Gastrocnemius medialis (tissue), 4 donors: Measurements from ENCODE around the gene OSCP1. TPM values are rescaled to one million over a fixed set of nuclear protein-coding genes. Genes with fewer than 3 reads are reported as not detected.

Source experiments
- ATAC-seq, 2 donors: fragments of 150-250 bp; one replicate each; pipeline ENCODE4 v1.9.1; 2016
- DNase-seq, 2 donors: peaks; one replicate each; pipeline ENCODE4 v3.0.0-alpha.2; 2019
- H3K27ac ChIP-seq, 4 donors: fragments of 200-600 bp; sonication (generic); 1 replicate in 1 of 4; 2 replicates in 3 of 4; pipeline ENCODE4 v1.5.1; 2016 to 2018; ENCODE audit warnings: mild to moderate bottlenecking in 2 of 4, moderate library complexity in 1 of 4
- H3K27me3 ChIP-seq, 3 donors: fragments of 200-600 bp; sonication (generic) in 2 of 3; 1 replicate in 1 of 3; 2 replicates in 2 of 3; pipeline versions ENCODE4 v1.5.1 to v1.6.0; 2016 to 2019; ENCODE audit warnings: mild to moderate bottlenecking in 1 of 3, moderate library complexity in 1 of 3
- H3K36me3 ChIP-seq, 2 donors: fragments of 200-600 bp; sonication (generic) in 1 of 2; one replicate each; pipeline ENCODE4 v1.5.1; 2017 to 2018
- H3K4me1 ChIP-seq, 2 donors: fragments of 200-600 bp; sonication (generic) in 1 of 2; one replicate each; pipeline ENCODE4 v1.5.1; 2016 to 2017; ENCODE audit warnings: mild to moderate bottlenecking in 2 of 2
- H3K4me3 ChIP-seq, 4 donors: fragments of 200-600 bp; sonication (generic) in 3 of 4; 1 replicate in 1 of 4; 2 replicates in 3 of 4; pipeline ENCODE4 v1.5.1; 2016 to 2019; ENCODE audit warnings: mild to moderate bottlenecking in 2 of 4
- H3K9me3 ChIP-seq, 3 donors: fragments of 200-600 bp; sonication (generic) in 2 of 3; 1 replicate in 1 of 3; 2 replicates in 2 of 3; pipeline ENCODE4 v1.5.1; 2016 to 2019
- POLR2A ChIP-seq, 2 donors: fragments of 450-650 bp; IDR thresholded peaks; one replicate each; pipeline ENCODE4 v1.6.1; 2017; ENCODE audit warnings: antibody characterized with exemption in 2 of 2, mild to moderate bottlenecking in 2 of 2, moderate library complexity in 2 of 2
- in situ Hi-C, 4 donors: fragments of 200-750 bp; cut with MboI; loops; one replicate each; pipeline versions ENCODE4 v1.15.0 to v1.8.0; 2017; ENCODE audit warnings: low sequenced_read_pairs in 4 of 4
- intact Hi-C: fragments of 100-400 bp; cut with DNase I; formaldehyde crosslinking; loops from one replicate; pipeline ENCODE4 v1.15.1; 2023; ENCODE audit warnings: low total_unique reads
- total RNA-seq, 4 donors: library from RNA; depleted of rRNA; stranded (reverse); fragments of >200 nt; gene quantifications; one replicate each; pipeline versions ENCODE4 v1.1.0 to v1.2.3, GENCODE V29; 2016
- TF ChIP-seq, protein P1 (sequence below), 5 experiments: fragments of 450-650 bp in 3 of 5; fragments of 200-600 bp in 2 of 5; sonication (generic) in 2 of 5; IDR thresholded peaks in 4 of 5; conservative IDR thresholded peaks in 1 of 5; 1 replicate in 4 of 5; 2 replicates in 1 of 5; pipeline ENCODE4 v1.5.1; 2016 to 2019; ENCODE audit warnings: antibody characterized with exemption in 5 of 5, mild to moderate bottlenecking in 3 of 5, moderate library complexity in 3 of 5

The OSCP1 gene
- total RNA-seq, 4 donors from 2014 or later: 3.3 to 6.7 (median 4.7) TPM

DNA sequence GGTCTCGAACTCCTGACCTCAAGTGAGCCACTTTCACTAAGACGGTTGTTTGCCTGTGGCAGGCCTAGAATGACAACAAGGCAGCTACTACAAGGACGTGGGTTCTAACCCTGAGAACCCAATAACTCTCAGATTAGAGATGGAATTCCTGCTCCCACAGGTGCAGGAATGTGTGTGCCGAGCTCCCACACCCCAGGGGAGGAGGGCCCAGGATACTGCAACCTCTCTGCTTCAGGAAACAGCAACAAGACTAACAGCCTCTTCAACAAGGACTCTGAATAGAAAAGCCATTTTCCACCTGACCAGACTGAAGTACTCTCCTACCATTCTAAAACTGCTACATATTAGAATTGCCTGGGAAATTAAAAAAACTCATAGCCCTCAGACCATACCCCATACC is 57.4 kb downstream of the OSCP1 start:
- H3K4me1 ChIP-seq: peaks cover 50 to 65% of the 10 kb centered on the region in 2 donors
- no peak overlapping the region for H3K4me3 ChIP-seq
- no peaks in the 10 kb centered on the region for H3K27me3 ChIP-seq
- intact Hi-C loops (no loop called here), in situ Hi-C loops (no loop called here)
- H3K36me3 ChIP-seq: peaks cover 0 to 27% of the 10 kb centered on the region in 2 donors
- ATAC-seq: no peak
- no peak for DNase-seq
- TF ChIP-seq, protein P1, sequence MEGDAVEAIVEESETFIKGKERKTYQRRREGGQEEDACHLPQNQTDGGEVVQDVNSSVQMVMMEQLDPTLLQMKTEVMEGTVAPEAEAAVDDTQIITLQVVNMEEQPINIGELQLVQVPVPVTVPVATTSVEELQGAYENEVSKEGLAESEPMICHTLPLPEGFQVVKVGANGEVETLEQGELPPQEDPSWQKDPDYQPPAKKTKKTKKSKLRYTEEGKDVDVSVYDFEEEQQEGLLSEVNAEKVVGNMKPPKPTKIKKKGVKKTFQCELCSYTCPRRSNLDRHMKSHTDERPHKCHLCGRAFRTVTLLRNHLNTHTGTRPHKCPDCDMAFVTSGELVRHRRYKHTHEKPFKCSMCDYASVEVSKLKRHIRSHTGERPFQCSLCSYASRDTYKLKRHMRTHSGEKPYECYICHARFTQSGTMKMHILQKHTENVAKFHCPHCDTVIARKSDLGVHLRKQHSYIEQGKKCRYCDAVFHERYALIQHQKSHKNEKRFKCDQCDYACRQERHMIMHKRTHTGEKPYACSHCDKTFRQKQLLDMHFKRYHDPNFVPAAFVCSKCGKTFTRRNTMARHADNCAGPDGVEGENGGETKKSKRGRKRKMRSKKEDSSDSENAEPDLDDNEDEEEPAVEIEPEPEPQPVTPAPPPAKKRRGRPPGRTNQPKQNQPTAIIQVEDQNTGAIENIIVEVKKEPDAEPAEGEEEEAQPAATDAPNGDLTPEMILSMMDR (IDR thresholded peaks at IDR 0.05 in 4 of 5, conservative IDR thresholded peaks at IDR 0.05 in 1 of 5): no peak
- TF ChIP-seq POLR2A (IDR thresholded peaks at IDR 0.05): no peak
- peak overlapping the region; percentile 95 to 100 (median 97) for H3K27ac ChIP-seq
- H3K9me3 ChIP-seq: no peaks in the 10 kb centered on the region

DNA sequence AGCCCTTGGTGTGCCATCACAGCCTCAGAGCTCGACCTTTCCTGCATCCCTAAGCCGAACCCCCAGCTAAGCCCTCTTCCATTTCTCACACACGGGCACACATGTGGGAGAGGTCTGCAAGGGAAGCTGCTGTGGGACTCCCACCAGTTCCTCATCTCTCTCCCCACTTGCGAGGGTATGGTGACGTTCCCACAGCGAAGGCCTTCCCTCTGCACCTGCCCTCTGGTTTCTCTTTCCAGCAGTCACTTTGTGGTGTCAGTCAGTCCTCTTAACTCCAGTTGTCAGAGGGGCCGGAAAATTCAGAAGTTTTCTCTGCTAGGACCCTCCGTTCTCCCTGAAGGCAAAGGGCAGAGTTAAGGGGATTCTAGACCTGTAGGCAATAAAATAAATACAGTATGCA is 59.0 kb downstream of the OSCP1 start:
- intact Hi-C loops: no loop called here
- Histone ChIP-seq H3K4me1 (peaks cover 50 to 69% of the 10 kb centered on the region in 2 donors), H3K9me3 (no peaks in the 10 kb centered on the region), H3K27ac (peak overlapping the region; percentile 95 to 100 (median 97)), H3K27me3 (no peaks in the 10 kb centered on the region), H3K36me3 (peaks cover 0 to 27% of the 10 kb centered on the region in 2 donors), H3K4me3 (no peak overlapping the region)
- TF ChIP-seq POLR2A (IDR thresholded peaks at IDR 0.05): no peak
- TF ChIP-seq, protein P1 (IDR thresholded peaks at IDR 0.05 in 4 of 5, conservative IDR thresholded peaks at IDR 0.05 in 1 of 5): no peak
- in situ Hi-C loops: no loop called here
- no peak for DNase-seq
- no peak for ATAC-seq

DNA sequence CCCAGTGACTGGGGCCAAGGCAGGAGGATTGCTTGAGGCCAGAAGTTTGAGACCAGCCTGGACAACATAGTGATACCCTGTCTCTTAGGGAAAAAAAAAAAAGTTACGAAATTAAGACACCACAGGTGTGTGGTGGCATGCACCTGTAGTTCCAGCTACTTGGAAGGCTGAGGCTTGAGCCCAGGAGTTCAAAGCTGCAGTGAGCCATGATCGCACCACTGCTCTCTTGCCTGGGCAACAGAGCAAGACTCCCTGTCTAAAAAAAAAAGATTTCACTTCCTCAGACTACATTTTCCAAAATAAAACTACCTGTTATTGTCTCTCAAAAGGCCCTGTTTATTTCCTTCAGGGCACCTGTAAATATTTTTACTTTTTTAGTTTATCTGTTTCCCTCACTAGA is 59.8 kb downstream of the OSCP1 start:
- Histone ChIP-seq H3K4me1 (peaks cover 48 to 67% of the 10 kb centered on the region in 2 donors), H3K36me3 (peaks cover 0 to 27% of the 10 kb centered on the region in 2 donors), H3K4me3 (no peak overlapping the region), H3K27ac (peak overlapping the region; percentile 95 to 100 (median 97)), H3K9me3 (no peaks in the 10 kb centered on the region), H3K27me3 (no peaks in the 10 kb centered on the region)
- no peak for DNase-seq
- in situ Hi-C loops (no loop called here), intact Hi-C loops (no loop called here)
- no peak for TF ChIP-seq POLR2A (IDR thresholded peaks at IDR 0.05)
- TF ChIP-seq, protein P1 (IDR thresholded peaks at IDR 0.05 in 4 of 5, conservative IDR thresholded peaks at IDR 0.05 in 1 of 5): no peak
- ATAC-seq: no peak

DNA sequence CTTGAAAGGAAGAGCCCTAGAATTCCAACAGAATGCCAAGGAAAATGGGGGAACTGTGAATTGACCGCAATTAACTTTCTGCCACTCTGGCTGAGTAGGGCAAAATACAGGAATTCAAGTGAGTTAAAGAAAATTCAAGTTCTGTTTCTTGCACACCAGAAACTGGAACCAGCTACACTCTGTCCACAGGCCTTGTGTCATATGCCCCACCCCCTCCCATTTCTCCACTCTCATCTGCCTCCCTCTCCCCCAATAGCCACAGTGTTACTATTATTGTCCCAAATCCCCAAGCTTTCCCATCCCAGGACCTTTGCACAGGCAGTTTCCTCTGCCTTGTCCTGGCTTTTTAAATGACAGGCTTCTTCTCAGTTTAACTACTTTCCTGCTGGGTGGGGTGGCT is 60.3 kb downstream of the OSCP1 start:
- no peak for DNase-seq
- Histone ChIP-seq H3K4me1 (peaks cover 48 to 68% of the 10 kb centered on the region in 2 donors), H3K27me3 (no peaks in the 10 kb centered on the region), H3K27ac (peak overlapping the region; percentile 95 to 100 (median 97)), H3K36me3 (peaks cover 0 to 27% of the 10 kb centered on the region in 2 donors), H3K4me3 (no peak overlapping the region), H3K9me3 (no peaks in the 10 kb centered on the region)
- in situ Hi-C loops: no loop called here
- no peak for ATAC-seq
- intact Hi-C loops: loop anchor here (5.0 kb wide), 1 partner anchor 1082 kb away; the partner anchor contains the start of gene ZC3H12A
- no peak for TF ChIP-seq POLR2A (IDR thresholded peaks at IDR 0.05)
- TF ChIP-seq, protein P1 (IDR thresholded peaks at IDR 0.05 in 4 of 5, conservative IDR thresholded peaks at IDR 0.05 in 1 of 5): no peak

DNA sequence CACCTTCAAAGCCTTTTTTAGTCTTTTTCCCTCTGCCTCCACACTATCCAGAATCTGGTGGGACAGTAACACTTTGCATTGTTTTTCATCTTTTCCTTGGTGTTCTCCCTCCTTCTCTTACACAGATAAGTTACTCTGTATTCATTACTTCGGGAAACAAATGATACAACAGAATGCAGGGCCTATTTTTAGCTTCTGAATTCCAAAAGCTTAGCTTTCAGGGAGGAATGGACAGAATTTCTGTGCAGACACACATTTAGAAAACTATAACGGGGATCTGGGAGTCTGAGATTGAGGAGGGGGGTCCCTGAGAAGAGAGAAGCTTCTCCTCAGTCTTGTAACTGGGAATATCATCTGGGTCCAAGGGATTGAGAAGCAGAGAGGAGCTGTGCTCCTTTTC is 61.0 kb downstream of the OSCP1 start:
- in situ Hi-C loops: no loop called here
- H3K27ac ChIP-seq: peak overlapping the region; percentile 95 to 100 (median 97)
- no peaks in the 10 kb centered on the region for H3K9me3 ChIP-seq
- H3K4me3 ChIP-seq: no peak overlapping the region
- DNase-seq (no peak), ATAC-seq (no peak)
- peaks cover 56 to 75% of the 10 kb centered on the region in 2 donors for H3K4me1 ChIP-seq
- peaks cover 0 to 27% of the 10 kb centered on the region in 2 donors for H3K36me3 ChIP-seq
- no peak for TF ChIP-seq POLR2A (IDR thresholded peaks at IDR 0.05)
- TF ChIP-seq, protein P1 (IDR thresholded peaks at IDR 0.05 in 4 of 5, conservative IDR thresholded peaks at IDR 0.05 in 1 of 5): no peak
- H3K27me3 ChIP-seq: no peaks in the 10 kb centered on the region
- intact Hi-C loops: loop anchor here (5.0 kb wide), 1 partner anchor 1083 kb away; the partner anchor contains the start of gene ZC3H12A
